Chondrocyte (in vitro differentiated cells): ENCODE results near the gene TGFBR1. TPM values are rescaled to one million over a fixed set of nuclear protein-coding genes. Genes with fewer than 3 reads are reported as not detected.

Source experiments
- DNase-seq: peaks from one replicate; pipeline ENCODE4 v3.0.0; 2021; ENCODE audit warnings: mixed read lengths, low spot score
- H3K27ac Mint-ChIP-seq: one replicate; pipeline ENCODE4 v1.8.0; 2021; ENCODE audit warnings: mild to moderate bottlenecking, moderate library complexity, mixed read lengths; ENCODE audit not compliant: unreplicated experiment
- H3K27me3 Mint-ChIP-seq: 2 replicates; pipeline ENCODE4 v1.8.0; 2021; ENCODE audit warnings: low read depth, mixed read lengths
- H3K36me3 Mint-ChIP-seq: 2 replicates; pipeline ENCODE4 v1.8.0; 2021; ENCODE audit warnings: low read depth, mixed read lengths
- H3K4me1 Mint-ChIP-seq: 2 replicates; pipeline ENCODE4 v1.8.0; 2021; ENCODE audit warnings: low read depth, mild to moderate bottlenecking, mixed read lengths
- H3K4me3 Mint-ChIP-seq: one replicate; pipeline ENCODE4 v1.8.0; 2021; ENCODE audit warnings: mild to moderate bottlenecking, moderate library complexity, mixed read lengths; ENCODE audit not compliant: unreplicated experiment
- H3K9me3 Mint-ChIP-seq: 2 replicates; pipeline ENCODE4 v1.8.0; 2021; ENCODE audit warnings: low read depth, mixed read lengths
- total RNA-seq: library from RNA; stranded (reverse); gene quantifications from 3 replicates; pipeline ENCODE4 v1.2.1, GENCODE V29; 2021
- TF ChIP-seq, protein P1 (sequence below): fragments of 200-600 bp; sonication (generic); IDR thresholded peaks from 2 replicates; pipeline ENCODE4 v1.5.0; 2021; ENCODE audit warnings: antibody characterized with exemption, mild to moderate bottlenecking, moderate library complexity

TGFBR1 gene
- total RNA-seq, 1 donor from 2014 or later, result 109 TPM

DNA sequence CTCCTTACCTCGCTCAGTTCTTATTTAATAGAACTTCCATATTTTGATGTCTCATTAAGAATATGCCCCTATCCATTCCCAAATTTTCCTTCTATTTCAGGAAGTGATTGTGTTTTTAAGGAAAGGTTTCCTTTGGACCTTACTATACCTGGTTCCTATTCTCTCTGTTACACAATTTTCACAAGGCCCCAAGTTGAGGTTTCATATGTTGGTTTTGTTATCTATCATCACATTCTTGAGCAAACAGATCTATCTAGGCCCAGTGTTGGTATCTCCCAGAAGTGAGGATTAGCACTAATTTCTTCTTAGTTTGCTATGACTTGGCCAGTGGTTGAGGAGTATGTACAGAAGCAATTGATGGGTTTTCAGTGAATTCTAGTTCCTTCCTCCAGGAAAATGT, 75.3 kb downstream of the TGFBR1 start:
- H3K27me3 Mint-ChIP-seq, result no peaks in the 10 kb centered on the region

DNA sequence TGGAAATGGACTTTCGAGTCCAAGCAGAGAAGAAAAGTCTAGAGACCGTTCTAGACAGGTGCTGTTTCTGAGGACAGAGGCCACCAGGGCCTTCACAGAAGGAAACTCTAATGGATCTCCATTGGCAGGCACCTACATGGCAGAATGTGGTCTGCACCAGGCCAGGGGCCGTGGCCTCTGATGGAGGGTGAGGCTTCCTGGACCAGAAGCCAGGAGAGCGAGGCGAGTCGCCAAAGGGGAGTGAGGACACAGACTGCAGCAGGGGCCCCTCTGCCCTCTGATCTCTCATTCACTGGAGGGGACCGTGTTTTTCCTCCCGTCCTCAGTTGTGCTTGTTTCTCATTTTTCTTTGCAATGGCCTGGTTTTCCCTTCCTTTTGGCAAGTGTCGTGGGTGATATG, 75.7 kb downstream of the TGFBR1 start:
- no peaks in the 10 kb centered on the region for H3K36me3 Mint-ChIP-seq
- TF ChIP-seq, protein P1, sequence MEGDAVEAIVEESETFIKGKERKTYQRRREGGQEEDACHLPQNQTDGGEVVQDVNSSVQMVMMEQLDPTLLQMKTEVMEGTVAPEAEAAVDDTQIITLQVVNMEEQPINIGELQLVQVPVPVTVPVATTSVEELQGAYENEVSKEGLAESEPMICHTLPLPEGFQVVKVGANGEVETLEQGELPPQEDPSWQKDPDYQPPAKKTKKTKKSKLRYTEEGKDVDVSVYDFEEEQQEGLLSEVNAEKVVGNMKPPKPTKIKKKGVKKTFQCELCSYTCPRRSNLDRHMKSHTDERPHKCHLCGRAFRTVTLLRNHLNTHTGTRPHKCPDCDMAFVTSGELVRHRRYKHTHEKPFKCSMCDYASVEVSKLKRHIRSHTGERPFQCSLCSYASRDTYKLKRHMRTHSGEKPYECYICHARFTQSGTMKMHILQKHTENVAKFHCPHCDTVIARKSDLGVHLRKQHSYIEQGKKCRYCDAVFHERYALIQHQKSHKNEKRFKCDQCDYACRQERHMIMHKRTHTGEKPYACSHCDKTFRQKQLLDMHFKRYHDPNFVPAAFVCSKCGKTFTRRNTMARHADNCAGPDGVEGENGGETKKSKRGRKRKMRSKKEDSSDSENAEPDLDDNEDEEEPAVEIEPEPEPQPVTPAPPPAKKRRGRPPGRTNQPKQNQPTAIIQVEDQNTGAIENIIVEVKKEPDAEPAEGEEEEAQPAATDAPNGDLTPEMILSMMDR, result no peak
- peaks cover 6% of the 10 kb centered on the region for H3K4me1 Mint-ChIP-seq
- no peak overlapping the region for H3K27ac Mint-ChIP-seq
- H3K9me3 Mint-ChIP-seq, result no peaks in the 10 kb centered on the region
- H3K27me3 Mint-ChIP-seq, result no peaks in the 10 kb centered on the region
- no peak for DNase-seq
- H3K4me3 Mint-ChIP-seq, result no peak overlapping the region

More for the DNA sequence above, 75.3 kb downstream of the TGFBR1 start:
- TF ChIP-seq, protein P1, result no peak
- no peak for DNase-seq
- H3K27ac Mint-ChIP-seq, result no peak overlapping the region
- no peaks in the 10 kb centered on the region for H3K9me3 Mint-ChIP-seq
- H3K4me3 Mint-ChIP-seq, result no peak overlapping the region
- H3K36me3 Mint-ChIP-seq, result no peaks in the 10 kb centered on the region
- peaks cover 6% of the 10 kb centered on the region for H3K4me1 Mint-ChIP-seq

DNA sequence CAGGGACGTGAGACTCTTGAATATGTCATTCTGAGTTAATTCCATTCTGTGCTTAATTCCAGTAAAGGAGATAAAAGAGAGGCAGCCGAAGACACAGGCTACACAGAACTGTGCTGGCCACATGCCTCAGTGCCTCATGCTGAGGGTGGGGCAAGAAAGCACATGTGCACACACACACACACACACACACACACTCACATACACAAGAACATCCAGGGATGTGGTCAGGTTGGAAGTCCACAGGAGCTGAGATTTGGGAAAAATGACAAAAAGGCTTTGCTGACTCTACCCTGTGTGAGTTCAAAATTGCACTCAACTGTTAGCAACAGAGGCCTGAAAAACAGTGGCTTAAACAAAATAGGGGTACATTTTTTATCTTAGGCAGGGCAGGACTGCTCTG, 76.3 kb downstream of the TGFBR1 start:
- no peaks in the 10 kb centered on the region for H3K27me3 Mint-ChIP-seq
- no peak for DNase-seq
- H3K27ac Mint-ChIP-seq, result no peak overlapping the region
- H3K9me3 Mint-ChIP-seq, result no peaks in the 10 kb centered on the region
- H3K4me1 Mint-ChIP-seq, result peaks cover 6% of the 10 kb centered on the region
- TF ChIP-seq, protein P1, result no peak
- no peaks in the 10 kb centered on the region for H3K36me3 Mint-ChIP-seq
- no peak overlapping the region for H3K4me3 Mint-ChIP-seq

DNA sequence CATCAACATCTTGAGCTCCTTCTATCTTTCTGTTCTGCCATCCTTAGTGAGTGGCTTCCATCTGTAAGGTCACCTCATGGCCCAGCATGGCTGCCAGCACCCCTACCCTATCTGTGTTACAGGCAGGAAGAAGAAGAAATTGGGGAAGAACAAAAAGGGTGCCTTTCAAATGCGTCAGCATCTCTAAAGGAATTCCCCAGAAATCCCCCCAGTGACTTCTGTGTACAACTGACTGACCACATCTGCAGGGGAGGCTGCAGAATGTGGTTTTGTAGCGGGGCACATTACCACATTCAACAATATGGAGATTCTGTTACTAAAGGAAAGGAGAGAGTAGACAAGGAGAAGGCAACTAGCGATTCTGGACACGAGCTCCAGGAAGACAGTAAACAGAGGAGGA, 76.7 kb downstream of the TGFBR1 start:
- Mint-ChIP-seq H3K27ac (no peak overlapping the region), H3K27me3 (no peaks in the 10 kb centered on the region), H3K4me3 (no peak overlapping the region), H3K9me3 (no peaks in the 10 kb centered on the region), H3K36me3 (no peaks in the 10 kb centered on the region), H3K4me1 (peaks cover 6% of the 10 kb centered on the region)
- TF ChIP-seq, protein P1, result no peak
- no peak for DNase-seq

DNA sequence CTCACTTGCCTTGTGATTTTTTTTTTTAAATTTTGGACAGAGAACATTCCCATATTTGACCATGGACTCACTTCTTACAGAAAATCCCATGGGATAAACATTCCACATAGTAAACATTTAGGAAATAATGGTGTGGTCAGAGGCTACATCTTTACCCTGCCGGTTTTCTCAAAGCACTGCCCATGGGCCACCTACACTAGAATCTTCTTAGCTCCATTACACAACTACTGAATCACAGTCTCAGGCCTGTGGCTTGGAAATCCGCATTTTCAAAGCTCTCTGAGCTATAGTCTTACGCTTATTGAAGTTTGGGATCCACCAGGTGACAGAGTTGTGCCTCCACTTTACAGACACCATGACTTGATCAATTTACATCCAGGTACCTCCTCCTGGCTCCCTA, 77.4 kb downstream of the TGFBR1 start:
- Mint-ChIP-seq H3K4me1 (peaks cover 6% of the 10 kb centered on the region), H3K36me3 (no peaks in the 10 kb centered on the region), H3K27ac (no peak overlapping the region), H3K4me3 (no peak overlapping the region), H3K9me3 (no peaks in the 10 kb centered on the region), H3K27me3 (no peaks in the 10 kb centered on the region)
- TF ChIP-seq, protein P1, result no peak
- DNase-seq, result no peak
